ENCODE measurements around the gene MDK. TPM values are rescaled to one million over a fixed set of nuclear protein-coding genes. Genes with fewer than 3 reads are reported as not detected.
"Not testable (repeated sequence)": the region's sequence is repeated elsewhere in the genome, so short reads cannot be mapped to it uniquely, and the experiment has no call there.

MDK gene
- total and polyA plus RNA-seq, 7 donors = 1.2 to 6.3 (median 1.8) TPM

GRCh38 chr11:46367244-46367915 is 14.1 kb upstream of the MDK start:
- 15 to 21% (median 20%) methylated on average over 31 to 32 of the region's 32 CpGs for WGBS, 3 donors
- peaks cover 44% of the 10 kb centered on the region for H3K4me1 ChIP-seq
- peak; percentile 35 to 52 (median 46) for ATAC-seq
- H3K27me3 ChIP-seq (ENCODE audit: insufficient read depth in 3 of 3, low read length in 2 of 3) = no peaks in the 10 kb centered on the region
- H3K9me3 ChIP-seq = no peaks in the 10 kb centered on the region
- H3K4me3 ChIP-seq = no peak overlapping the region
- H3K27ac ChIP-seq = peak overlapping the region; percentile 58
- DNase-seq = peak; percentile 78 to 86
- H3K36me3 ChIP-seq (ENCODE audit: insufficient read depth in 1 of 2, low read depth in 1 of 2) = peaks cover 4 to 60% of the 10 kb centered on the region in 2 donors
- TF ChIP-seq CTCF (IDR thresholded peaks at IDR 0.05) = peak; percentile 91
- intact Hi-C loops (cut with DNase I) = loop anchor here in 1 of 2 donors (1.0 kb wide), 1 partner anchor 15 kb away; no protein-coding TSS in a partner anchor

- peaks cover 4 to 66% of the 10 kb centered on the region in 2 donors for H3K36me3 ChIP-seq (ENCODE audit: insufficient read depth in 1 of 2, low read depth in 1 of 2)
- 71 to 75% (median 72%) methylated on average over 12 of the region's 12 CpGs for WGBS, 3 donors
- DNase-seq = no peak
- peaks cover 39% of the 10 kb centered on the region for H3K4me1 ChIP-seq
- ATAC-seq = no peak
- H3K27me3 ChIP-seq (ENCODE audit: insufficient read depth in 3 of 3, low read length in 2 of 3) = no peaks in the 10 kb centered on the region
- no peaks in the 10 kb centered on the region for H3K9me3 ChIP-seq
- intact Hi-C loops (cut with DNase I) = loop anchor here in 1 of 2 donors (1.0 kb wide), 1 partner anchor 16 kb away; no protein-coding TSS in a partner anchor
- H3K27ac ChIP-seq = no peak overlapping the region
- TF ChIP-seq CTCF (IDR thresholded peaks at IDR 0.05) = no peak
- no peak overlapping the region for H3K4me3 ChIP-seq
These were observed 13.6 kb upstream of the MDK start for GRCh38 chr11:46367916-46368267.

GRCh38 chr11:46369458-46370152 is 11.9 kb upstream of the MDK start:
- WGBS, 3 donors = 68 to 73% (median 70%) methylated on average over 25 of the region's 25 CpGs
- DNase-seq = peak in 1 of 2 donors; percentile 74

GRCh38 chr11:46370253-46370652 is 11.2 kb upstream of the MDK start:
- no peaks in the 10 kb centered on the region for H3K9me3 ChIP-seq
- H3K36me3 ChIP-seq (ENCODE audit: insufficient read depth in 1 of 2, low read depth in 1 of 2) = peaks cover 10 to 89% of the 10 kb centered on the region in 2 donors
- H3K27ac ChIP-seq = no peak overlapping the region
- intact Hi-C loops (cut with DNase I) = loop anchor here in 1 of 2 donors (2.0 kb wide), 1 partner anchor 19 kb away; no protein-coding TSS in a partner anchor
- 70 to 73% (median 72%) methylated on average over 13 of the region's 13 CpGs for WGBS, 3 donors
- H3K4me3 ChIP-seq = no peak overlapping the region
- no peaks in the 10 kb centered on the region for H3K27me3 ChIP-seq (ENCODE audit: insufficient read depth in 3 of 3, low read length in 2 of 3)
- ATAC-seq = no peak
- peaks cover 19% of the 10 kb centered on the region for H3K4me1 ChIP-seq
- no peak for TF ChIP-seq CTCF (IDR thresholded peaks at IDR 0.05)
- DNase-seq = no peak

More at GRCh38 chr11:46369458-46370152, 11.9 kb upstream of the MDK start:
- H3K27ac ChIP-seq = no peak overlapping the region
- H3K4me3 ChIP-seq = no peak overlapping the region
- H3K27me3 ChIP-seq (ENCODE audit: insufficient read depth in 3 of 3, low read length in 2 of 3) = no peaks in the 10 kb centered on the region
- peak; percentile 69 for TF ChIP-seq CTCF (IDR thresholded peaks at IDR 0.05)
- intact Hi-C loops (cut with DNase I) = loop anchor here in 1 of 2 donors (2.0 kb wide), 1 partner anchor 19 kb away; no protein-coding TSS in a partner anchor
- peaks cover 26% of the 10 kb centered on the region for H3K4me1 ChIP-seq
- ATAC-seq = peak; percentile 39 to 56 (median 49)
- H3K36me3 ChIP-seq (ENCODE audit: insufficient read depth in 1 of 2, low read depth in 1 of 2) = peaks cover 10 to 83% of the 10 kb centered on the region in 2 donors
- no peaks in the 10 kb centered on the region for H3K9me3 ChIP-seq

- Histone ChIP-seq H3K4me1 (peaks cover 11% of the 10 kb centered on the region), H3K36me3 (ENCODE audit: insufficient read depth in 1 of 2, low read depth in 1 of 2) (peaks cover 10 to 99% of the 10 kb centered on the region in 2 donors)
- intact Hi-C loops (cut with DNase I) = loop anchor here in 1 of 2 donors (2.0 kb wide), 1 partner anchor 20 kb away; no protein-coding TSS in a partner anchor
- not testable (repeated sequence) for H3K9me3 ChIP-seq; ATAC-seq; H3K27ac ChIP-seq; H3K4me3 ChIP-seq; H3K27me3 ChIP-seq (ENCODE audit: insufficient read depth in 3 of 3, low read length in 2 of 3); DNase-seq
- 93 to 94% (median 94%) methylated on average over 14 to 19 of the region's 19 CpGs for whole genome bisulfite sequencing, 3 donors
These were observed 10.2 kb upstream of the MDK start for GRCh38 chr11:46371262-46371661.
